ENCODE results near the gene AMDHD2.
"Not testable (repeated sequence)": the region's sequence is repeated elsewhere in the genome, so short reads cannot be mapped to it uniquely, and the experiment has no call there.

The AMDHD2 gene

DNA sequence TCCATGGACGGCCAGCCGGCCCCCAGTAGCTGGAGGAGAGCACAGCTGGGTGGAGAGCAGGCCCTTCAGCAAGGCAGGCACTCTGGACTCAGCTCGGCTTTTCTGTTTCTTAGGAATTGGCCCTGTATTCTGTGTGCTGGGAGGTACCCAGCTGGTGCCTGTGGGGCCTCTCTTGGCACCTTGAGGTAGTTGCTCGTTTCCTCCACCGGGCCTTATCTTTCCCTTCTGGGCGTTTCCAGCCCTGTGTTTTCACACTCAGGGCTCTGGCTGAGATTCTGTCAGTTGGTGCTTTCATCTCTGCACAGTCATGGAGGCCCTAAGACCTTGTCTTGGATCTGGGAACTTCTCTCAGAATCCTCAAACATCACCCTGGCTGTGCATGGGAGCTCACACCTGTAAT, 47.3 kb downstream of the AMDHD2 start:
- in situ Hi-C loops (cut with HindIII; ENCODE audit: low sequenced_read_pairs), result not testable (repeated sequence)

DNA sequence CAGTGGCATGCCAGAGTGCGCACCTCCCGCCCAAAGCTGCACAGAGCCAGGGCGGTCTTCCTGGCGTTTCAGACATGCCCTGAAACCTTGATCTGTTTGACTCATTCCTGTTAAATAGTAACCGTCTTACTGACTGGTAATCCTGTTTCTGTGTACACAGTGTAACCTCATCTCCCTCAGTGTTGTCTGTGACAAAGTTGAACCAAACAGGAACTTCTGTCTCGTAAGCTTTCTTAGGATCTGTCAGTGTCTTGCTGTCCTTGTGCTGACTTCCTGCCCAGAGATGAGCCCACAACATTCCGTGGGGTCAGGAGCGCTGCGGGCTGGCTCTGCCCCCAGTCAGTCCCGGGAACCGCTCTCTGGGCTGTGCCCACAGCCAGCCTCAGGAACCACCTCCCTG, 48.4 kb downstream of the AMDHD2 start:
- in situ Hi-C loops (cut with HindIII; ENCODE audit: low sequenced_read_pairs), result not testable (repeated sequence)

DNA sequence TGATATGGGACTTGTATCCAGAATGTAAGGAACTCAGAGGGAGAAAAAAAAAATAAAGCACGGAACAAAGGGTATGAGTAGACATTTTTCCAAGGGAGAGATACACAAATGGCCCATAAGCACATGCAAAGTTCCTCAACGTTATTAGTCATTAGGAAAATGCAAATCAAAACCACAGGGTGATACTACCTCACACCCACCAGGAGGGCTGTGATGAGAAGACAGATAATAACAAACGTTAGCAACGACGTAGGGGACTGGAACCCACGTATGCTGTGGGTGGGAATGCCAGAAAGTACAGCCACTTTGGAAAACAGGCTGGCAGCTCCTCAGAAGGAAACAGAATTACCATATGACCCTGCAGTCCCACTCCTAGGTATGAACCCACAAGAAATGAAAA, 52.5 kb downstream of the AMDHD2 start:
- in situ Hi-C loops (cut with HindIII; ENCODE audit: low sequenced_read_pairs), result not testable (repeated sequence)

DNA sequence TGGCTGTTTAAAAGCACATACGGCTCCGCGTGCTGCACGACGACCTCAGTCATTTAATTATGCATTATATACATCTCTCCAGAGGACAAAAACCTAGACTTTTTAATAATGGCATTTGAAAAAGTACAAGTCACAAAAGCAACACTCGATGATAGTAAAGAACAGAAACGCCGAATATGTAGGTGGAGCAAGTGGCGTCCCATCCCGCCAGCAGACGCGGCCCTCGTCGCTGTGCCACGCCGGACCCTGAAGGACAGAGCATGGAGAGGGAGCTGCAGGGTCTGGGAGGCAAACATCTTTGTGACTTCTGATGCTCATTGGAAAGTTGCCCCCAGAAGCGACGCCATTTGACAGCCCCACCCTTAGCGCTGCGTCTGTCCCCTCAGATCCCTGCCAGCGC, 55.7 kb downstream of the AMDHD2 start:
- in situ Hi-C loops (cut with HindIII; ENCODE audit: low sequenced_read_pairs), result not testable (repeated sequence)

DNA sequence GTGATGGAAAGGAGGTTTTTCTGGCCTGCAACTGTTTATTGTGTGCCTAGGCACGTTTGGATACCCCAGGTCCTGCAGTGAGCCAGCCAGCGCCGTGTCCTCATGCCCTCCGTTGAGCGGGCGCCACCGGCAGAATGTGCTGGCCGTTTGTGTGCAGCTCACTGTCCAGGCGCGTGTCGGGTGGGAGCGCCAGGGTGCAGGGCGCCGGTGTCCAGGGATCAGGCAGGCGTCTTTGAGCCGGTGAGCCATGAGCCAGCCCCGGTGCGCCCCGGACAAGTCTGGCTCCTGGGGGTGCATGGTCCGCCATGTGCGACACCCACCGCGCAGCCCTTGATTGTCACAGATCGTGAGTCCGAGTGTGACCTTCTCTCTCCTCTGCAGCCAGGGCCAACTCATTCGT, 56.9 kb downstream of the AMDHD2 start:
- in situ Hi-C loops (cut with HindIII; ENCODE audit: low sequenced_read_pairs), result not testable (repeated sequence)

DNA sequence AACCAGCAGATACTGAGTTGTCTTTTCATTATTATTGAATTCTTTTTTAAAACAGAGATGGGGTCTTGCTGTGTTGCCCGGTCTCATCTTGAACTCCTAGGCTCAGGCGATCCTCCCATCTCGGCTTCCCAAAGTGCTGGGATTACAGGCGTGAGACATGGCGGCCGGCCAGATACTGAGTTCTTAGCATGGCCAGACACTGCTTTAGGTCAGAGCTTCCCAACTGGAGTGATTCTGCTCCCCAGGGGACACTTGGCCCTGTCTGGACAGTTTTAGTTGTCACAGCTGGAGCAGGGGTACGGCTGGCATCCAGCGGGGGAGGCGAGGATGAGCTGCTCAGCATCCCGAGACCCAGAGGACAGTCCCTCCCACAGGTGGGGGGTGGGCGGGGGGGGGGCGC, 58.7 kb downstream of the AMDHD2 start:
- in situ Hi-C loops (cut with HindIII; ENCODE audit: low sequenced_read_pairs), result not testable (repeated sequence)

DNA sequence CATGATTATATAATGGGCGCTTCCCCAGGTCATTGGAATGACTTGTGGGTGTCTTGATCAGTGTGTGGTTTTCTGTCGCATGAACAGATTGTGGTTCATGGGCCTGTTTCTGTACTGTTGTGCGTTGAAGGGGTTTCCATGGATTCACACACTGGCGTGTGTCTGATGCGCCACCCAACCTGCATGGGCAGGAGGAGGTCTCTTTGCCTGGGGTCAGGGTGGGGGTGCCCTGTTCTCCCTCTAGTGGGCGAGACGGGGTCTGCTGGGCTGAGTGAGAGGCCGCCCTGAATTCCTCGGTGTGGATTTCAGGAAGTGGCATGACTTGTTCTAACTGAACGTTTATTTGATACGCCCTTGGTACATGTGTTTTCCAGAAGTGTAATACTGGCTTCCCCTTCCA, 60.0 kb downstream of the AMDHD2 start:
- in situ Hi-C loops (cut with HindIII; ENCODE audit: low sequenced_read_pairs), result not testable (repeated sequence)

DNA sequence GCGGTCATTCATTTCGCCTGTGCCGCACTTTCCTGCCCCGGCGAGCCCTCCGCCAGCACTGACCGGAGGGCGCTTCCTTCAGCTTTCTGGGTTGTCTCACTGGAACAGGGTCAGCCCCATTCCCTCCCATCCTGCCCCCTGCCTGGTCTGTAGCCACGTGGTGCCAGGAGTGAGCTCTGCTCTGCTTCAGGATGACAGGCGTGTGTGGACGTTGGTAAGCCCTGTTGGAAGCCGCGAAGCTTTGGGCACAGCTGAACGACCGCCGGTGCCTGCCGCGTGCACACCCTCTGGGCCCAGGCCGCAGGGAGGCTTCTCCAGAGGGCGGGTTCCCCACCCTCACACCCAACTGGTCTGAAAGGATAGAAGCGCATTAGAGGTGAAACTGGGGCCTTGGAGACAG, 60.6 kb downstream of the AMDHD2 start:
- in situ Hi-C loops (cut with HindIII; ENCODE audit: low sequenced_read_pairs), result not testable (repeated sequence)
